Measurements from ENCODE around the gene ATP5F1E. TPM values are rescaled to one million over a fixed set of nuclear protein-coding genes. Genes with fewer than 3 reads are reported as not detected.
"Not testable (repeated sequence)": the region's sequence is repeated elsewhere in the genome, so short reads cannot be mapped to it uniquely, and the experiment has no call there.

ATP5F1E gene
- total RNA-seq, 1 donor from 2014 or later, result 17.1 TPM

GRCh38 chr20:59042796-59043631 lies 10.9 kb upstream of the ATP5F1E start:
- TF ChIP-seq CTCF (IDR thresholded peaks at IDR 0.05; ENCODE audit: insufficient read depth, low read length, severe bottlenecking), result no peak
- DNase-seq (ENCODE audit: low read depth) (peak; percentile 72), FAIRE-seq (no peak)
- Histone ChIP-seq H3K4me3 (ENCODE audit: low read depth, low read length) (peak overlapping the region; percentile 83), H3K27me3 (ENCODE audit: control insufficient read depth, insufficient read depth, low read length) (no peaks in the 10 kb centered on the region), H3K36me3 (ENCODE audit: control insufficient read depth, insufficient read depth, low read length) (no peaks in the 10 kb centered on the region)

GRCh38 chr20:59042151-59042795 lies 10.1 kb upstream of the ATP5F1E start, which contains the start of gene PRELID3B:
TSS of gene PRELID3B (minus strand) at chr20:59042786. CDS start at chr20:59042730, 56 bp downstream.
- Histone ChIP-seq H3K36me3 (ENCODE audit: control insufficient read depth, insufficient read depth, low read length) (peaks cover 4% of the 10 kb centered on the region), H3K4me3 (ENCODE audit: low read depth, low read length) (peak within 1 kb of the TSS; percentile 83), H3K27me3 (ENCODE audit: control insufficient read depth, insufficient read depth, low read length) (no peaks in the 10 kb centered on the region)
- TF ChIP-seq CTCF (IDR thresholded peaks at IDR 0.05; ENCODE audit: insufficient read depth, low read length, severe bottlenecking), result no peak
- DNase-seq (ENCODE audit: low read depth) (no peak), FAIRE-seq (no peak)

- not testable (repeated sequence) for DNase-seq (ENCODE audit: low read depth); H3K36me3 ChIP-seq (ENCODE audit: control insufficient read depth, insufficient read depth, low read length); FAIRE-seq; H3K27me3 ChIP-seq (ENCODE audit: control insufficient read depth, insufficient read depth, low read length)
- peak overlapping the region; percentile 83 for H3K4me3 ChIP-seq (ENCODE audit: low read depth, low read length)
Measured at GRCh38 chr20:59041487-59041886, 9.4 kb upstream of the ATP5F1E start.

GRCh38 chr20:59040667-59041066 lies 8.5 kb upstream of the ATP5F1E start:
- H3K36me3 ChIP-seq (ENCODE audit: control insufficient read depth, insufficient read depth, low read length), result peaks cover 12% of the 10 kb centered on the region
- TF ChIP-seq CTCF (IDR thresholded peaks at IDR 0.05; ENCODE audit: insufficient read depth, low read length, severe bottlenecking), result no peak
- no peaks in the 10 kb centered on the region for H3K27me3 ChIP-seq (ENCODE audit: control insufficient read depth, insufficient read depth, low read length)
- DNase-seq (ENCODE audit: low read depth) (no peak), FAIRE-seq (no peak)
- H3K4me3 ChIP-seq (ENCODE audit: low read depth, low read length), result no peak overlapping the region

GRCh38 chr20:59039233-59039632 lies 7.1 kb upstream of the ATP5F1E start:
- no peak for FAIRE-seq
- H3K4me3 ChIP-seq (ENCODE audit: low read depth, low read length), result no peak overlapping the region

More at GRCh38 chr20:59039233-59039632, 7.1 kb upstream of the ATP5F1E start:
- Histone ChIP-seq H3K27me3 (ENCODE audit: control insufficient read depth, insufficient read depth, low read length) (no peaks in the 10 kb centered on the region), H3K36me3 (ENCODE audit: control insufficient read depth, insufficient read depth, low read length) (peaks cover 15% of the 10 kb centered on the region)
- no peak for TF ChIP-seq CTCF (IDR thresholded peaks at IDR 0.05; ENCODE audit: insufficient read depth, low read length, severe bottlenecking)
- DNase-seq (ENCODE audit: low read depth), result no peak
